ENCODE measurements around the gene RPS14.
A peak's percentile ranks its signal among the peaks of the same experiment; 100 is the strongest.
"Not testable (repeated sequence)": the region's sequence is repeated elsewhere in the genome, so short reads cannot be mapped to it uniquely, and the experiment has no call there.

Gene RPS14

GRCh38 chr5:150428106-150428876 is 21.2 kb downstream of the RPS14 start:
- Histone ChIP-seq H3K27me3 (ENCODE audit: control insufficient read depth, insufficient read depth, low read length) (no peaks in the 10 kb centered on the region), H3K9me3 (ENCODE audit: control insufficient read depth, low read depth, low read length) (no peaks in the 10 kb centered on the region), H3K27ac (ENCODE audit: low read length) (no peak overlapping the region), H3K4me1 (ENCODE audit: control insufficient read depth, low read depth, low read length) (no peaks in the 10 kb centered on the region), H3K4me3 (ENCODE audit: low read length) (no peak overlapping the region), H3K9ac (ENCODE audit: low read length) (no peak overlapping the region), H3K36me3 (ENCODE audit: control insufficient read depth, low read depth, low read length) (no peaks in the 10 kb centered on the region)

- H3K4me1 ChIP-seq (ENCODE audit: control insufficient read depth, low read depth, low read length); H3K27ac ChIP-seq (ENCODE audit: low read length); H3K36me3 ChIP-seq (ENCODE audit: control insufficient read depth, low read depth, low read length); H3K9ac ChIP-seq (ENCODE audit: low read length); H3K4me3 ChIP-seq (ENCODE audit: low read length); H3K9me3 ChIP-seq (ENCODE audit: control insufficient read depth, low read depth, low read length); H3K27me3 ChIP-seq (ENCODE audit: control insufficient read depth, insufficient read depth, low read length): not testable (repeated sequence)
These were observed 23.4 kb downstream of the RPS14 start for GRCh38 chr5:150426165-150426564.

- H3K9me3 ChIP-seq (ENCODE audit: control insufficient read depth, low read depth, low read length), result no peaks in the 10 kb centered on the region
- H3K4me1 ChIP-seq (ENCODE audit: control insufficient read depth, low read depth, low read length), result peaks cover 3% of the 10 kb centered on the region
- no peaks in the 10 kb centered on the region for H3K27me3 ChIP-seq (ENCODE audit: control insufficient read depth, insufficient read depth, low read length)
- no peak overlapping the region for H3K9ac ChIP-seq (ENCODE audit: low read length)
- H3K27ac ChIP-seq (ENCODE audit: low read length), result no peak overlapping the region
- H3K36me3 ChIP-seq (ENCODE audit: control insufficient read depth, low read depth, low read length), result no peaks in the 10 kb centered on the region
- H3K4me3 ChIP-seq (ENCODE audit: low read length), result no peak overlapping the region
These were observed 26.8 kb downstream of the RPS14 start for GRCh38 chr5:150422758-150423157.

- peaks cover 3% of the 10 kb centered on the region for H3K4me1 ChIP-seq (ENCODE audit: control insufficient read depth, low read depth, low read length)
- no peak overlapping the region for H3K27ac ChIP-seq (ENCODE audit: low read length)
- H3K9ac ChIP-seq (ENCODE audit: low read length), result no peak overlapping the region
- no peak overlapping the region for H3K4me3 ChIP-seq (ENCODE audit: low read length)
- H3K36me3 ChIP-seq (ENCODE audit: control insufficient read depth, low read depth, low read length), result no peaks in the 10 kb centered on the region
- no peaks in the 10 kb centered on the region for H3K27me3 ChIP-seq (ENCODE audit: control insufficient read depth, insufficient read depth, low read length)
- no peaks in the 10 kb centered on the region for H3K9me3 ChIP-seq (ENCODE audit: control insufficient read depth, low read depth, low read length)
These were observed 27.5 kb downstream of the RPS14 start for GRCh38 chr5:150422075-150422474.

GRCh38 chr5:150419630-150420270 is 29.8 kb downstream of the RPS14 start:
- peaks cover 3% of the 10 kb centered on the region for H3K4me1 ChIP-seq (ENCODE audit: control insufficient read depth, low read depth, low read length)
- no peak overlapping the region for H3K27ac ChIP-seq (ENCODE audit: low read length)
- no peak overlapping the region for H3K4me3 ChIP-seq (ENCODE audit: low read length)
- no peak overlapping the region for H3K9ac ChIP-seq (ENCODE audit: low read length)
- H3K27me3 ChIP-seq (ENCODE audit: control insufficient read depth, insufficient read depth, low read length), result no peaks in the 10 kb centered on the region
- H3K36me3 ChIP-seq (ENCODE audit: control insufficient read depth, low read depth, low read length), result no peaks in the 10 kb centered on the region
- H3K9me3 ChIP-seq (ENCODE audit: control insufficient read depth, low read depth, low read length), result no peaks in the 10 kb centered on the region

GRCh38 chr5:150413902-150414790 is 35.4 kb downstream of the RPS14 start:
- H3K4me3 ChIP-seq (ENCODE audit: low read length); H3K9me3 ChIP-seq (ENCODE audit: control insufficient read depth, low read depth, low read length); H3K36me3 ChIP-seq (ENCODE audit: control insufficient read depth, low read depth, low read length); H3K27ac ChIP-seq (ENCODE audit: low read length); H3K27me3 ChIP-seq (ENCODE audit: control insufficient read depth, insufficient read depth, low read length): not testable (repeated sequence)
- Histone ChIP-seq H3K9ac (ENCODE audit: low read length) (peak overlapping the region; percentile 2), H3K4me1 (ENCODE audit: control insufficient read depth, low read depth, low read length) (peaks cover 20% of the 10 kb centered on the region)

- H3K4me1 ChIP-seq (ENCODE audit: control insufficient read depth, low read depth, low read length), result peaks cover 20% of the 10 kb centered on the region
- peak overlapping the region; percentile 2 for H3K9ac ChIP-seq (ENCODE audit: low read length)
- H3K27ac ChIP-seq (ENCODE audit: low read length), result peak overlapping the region; percentile 30
- H3K4me3 ChIP-seq (ENCODE audit: low read length), result peak overlapping the region; percentile 54
- H3K36me3 ChIP-seq (ENCODE audit: control insufficient read depth, low read depth, low read length), result no peaks in the 10 kb centered on the region
- H3K27me3 ChIP-seq (ENCODE audit: control insufficient read depth, insufficient read depth, low read length), result no peaks in the 10 kb centered on the region
- H3K9me3 ChIP-seq (ENCODE audit: control insufficient read depth, low read depth, low read length), result no peaks in the 10 kb centered on the region
These were observed 36.2 kb downstream of the RPS14 start for GRCh38 chr5:150413176-150413901.

GRCh38 chr5:150412319-150413175 is 37.0 kb downstream of the RPS14 start, which contains the start of gene CD74:
TSS of gene CD74 (minus strand) at chr5:150412910. CDS start at chr5:150412749, 161 bp downstream.
- H3K9me3 ChIP-seq (ENCODE audit: control insufficient read depth, low read depth, low read length), result no peaks in the 10 kb centered on the region
- H3K27ac ChIP-seq (ENCODE audit: low read length), result peak within 1 kb of the TSS; percentile 30
- no peaks in the 10 kb centered on the region for H3K27me3 ChIP-seq (ENCODE audit: control insufficient read depth, insufficient read depth, low read length)
- no peaks in the 10 kb centered on the region for H3K36me3 ChIP-seq (ENCODE audit: control insufficient read depth, low read depth, low read length)
- H3K4me3 ChIP-seq (ENCODE audit: low read length), result peak within 1 kb of the TSS; percentile 54
- H3K9ac ChIP-seq (ENCODE audit: low read length), result peak within 1 kb of the TSS; percentile 31
- peaks cover 20% of the 10 kb centered on the region for H3K4me1 ChIP-seq (ENCODE audit: control insufficient read depth, low read depth, low read length)

- peaks cover 20% of the 10 kb centered on the region for H3K4me1 ChIP-seq (ENCODE audit: control insufficient read depth, low read depth, low read length)
- H3K4me3 ChIP-seq (ENCODE audit: low read length), result no peak overlapping the region
- H3K9ac ChIP-seq (ENCODE audit: low read length), result no peak overlapping the region
- H3K27me3 ChIP-seq (ENCODE audit: control insufficient read depth, insufficient read depth, low read length), result no peaks in the 10 kb centered on the region
- no peak overlapping the region for H3K27ac ChIP-seq (ENCODE audit: low read length)
- H3K36me3 ChIP-seq (ENCODE audit: control insufficient read depth, low read depth, low read length), result no peaks in the 10 kb centered on the region
- H3K9me3 ChIP-seq (ENCODE audit: control insufficient read depth, low read depth, low read length), result no peaks in the 10 kb centered on the region
These were observed 38.1 kb downstream of the RPS14 start for GRCh38 chr5:150411245-150411979.
